Right kidney (tissue), 1 donor: ENCODE measurements around the gene HECTD4.
"Not testable (repeated sequence)": the region's sequence is repeated elsewhere in the genome, so short reads cannot be mapped to it uniquely, and the experiment has no call there.

Experiments
- DNase-seq: peaks from one replicate; pipeline ENCODE4 v3.0.0-alpha.2; 2016

The HECTD4 gene

GRCh38 chr12:112116232-112117060 is 265.8 kb downstream of the HECTD4 start:
- DNase-seq = peak; percentile 60

DNA sequence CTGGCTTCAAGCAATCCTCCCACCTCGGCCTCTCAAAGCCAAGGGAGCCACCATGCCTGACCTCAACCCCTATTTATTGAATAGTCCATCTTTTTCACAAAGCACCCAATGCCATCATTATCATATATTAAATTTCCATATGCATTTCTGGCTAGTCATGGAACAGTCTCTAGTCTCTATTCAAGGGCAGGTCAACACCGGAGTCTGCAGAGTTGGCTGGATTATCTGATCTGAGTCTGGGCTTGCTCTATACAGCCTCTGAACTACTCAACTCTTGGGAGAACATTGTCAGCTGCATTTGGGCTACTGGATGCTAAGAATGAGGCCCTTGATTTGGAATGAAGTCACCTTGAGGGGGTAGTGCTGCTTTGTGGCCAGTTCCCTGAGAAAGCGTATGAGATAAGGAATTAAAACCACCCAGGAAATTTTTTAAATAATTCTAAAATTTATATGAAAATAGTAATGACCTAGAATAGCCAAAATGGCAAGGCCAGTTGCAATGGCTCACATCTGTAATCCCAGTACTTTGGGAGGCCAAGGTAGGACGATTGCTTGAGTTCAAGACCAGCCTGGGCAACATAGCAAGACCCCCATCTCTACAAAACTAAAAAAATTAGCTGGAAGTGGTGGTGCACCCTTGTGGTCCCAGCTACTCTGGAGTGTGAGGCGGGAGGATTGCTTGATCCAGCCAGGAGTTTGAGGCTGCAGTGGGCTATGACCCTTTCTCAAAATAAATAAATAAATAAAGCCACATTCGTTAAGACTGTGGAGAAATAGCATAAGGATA is 266.8 kb downstream of the HECTD4 start:
- no peak for DNase-seq

- no peak for DNase-seq
These were observed 269.7 kb downstream of the HECTD4 start for GRCh38 chr12:112112409-112113133.

DNA sequence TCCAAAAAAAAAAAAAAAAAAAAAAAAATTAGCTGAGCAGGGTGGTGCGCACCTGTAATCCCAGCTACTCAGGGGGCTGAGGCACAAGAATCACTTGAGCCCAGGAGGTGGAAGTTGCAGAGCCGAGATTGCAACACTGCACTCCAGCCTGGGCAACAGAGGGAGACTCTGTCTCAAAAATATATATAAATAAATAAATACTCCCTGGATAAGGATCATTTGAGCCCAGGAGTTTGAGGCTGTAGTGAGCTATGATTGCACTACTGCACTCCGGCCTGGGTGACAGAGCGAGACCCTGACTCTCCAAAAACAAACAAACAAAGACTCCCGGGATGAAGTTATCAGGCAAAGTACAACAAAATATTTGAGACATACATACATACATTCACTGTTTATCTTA is 270.3 kb downstream of the HECTD4 start:
- DNase-seq = no peak

- DNase-seq = not testable (repeated sequence)
These were observed 271.2 kb downstream of the HECTD4 start for GRCh38 chr12:112110787-112111662.
